ENCODE measurements around the gene CHMP3. TPM values are rescaled to one million over a fixed set of nuclear protein-coding genes. Genes with fewer than 3 reads are reported as not detected.

Gene CHMP3
- total and polyA plus RNA-seq, 2 donors (not counting 1 experiment from before 2014, with no cell fraction given) = 17.5 to 72.5 TPM

GRCh38 chr2:86608832-86609410, 45.7 kb upstream of the CHMP3 start:
- intact Hi-C loops (cut with micrococcal nuclease) = no loop called here
- H3K27ac Mint-ChIP-seq = no peak overlapping the region
- Histone ChIP-seq H2AFZ (ENCODE audit: insufficient read depth, low read depth, low read length, poor library complexity, severe bottlenecking) (no peak overlapping the region), H3K27ac (ENCODE audit: low read length in 2 of 2) (no peak overlapping the region), H3K4me1 (ENCODE audit: control insufficient read depth in 2 of 2, insufficient read depth in 2 of 2, low read length in 2 of 2) (no peaks in the 10 kb centered on the region), H3K36me3 (replicated peaks in 1 of 2; ENCODE audit: control extremely low read depth in 1 of 2, control insufficient read depth in 1 of 2, extremely low read depth in 1 of 2, insufficient read depth in 2 of 2, low read length in 1 of 2) (peaks cover 8 to 37% of the 10 kb centered on the region in 2 experiments), H4K20me1 (ENCODE audit: control insufficient read depth, insufficient read depth, low read length, poor library complexity, severe bottlenecking) (no peaks in the 10 kb centered on the region), H3K4me3 (ENCODE audit: control extremely low read depth in 1 of 5, extremely low read depth in 1 of 5, insufficient read depth in 1 of 5, low read depth in 2 of 5, low read length in 4 of 5) (no peak overlapping the region), H3K9me3 (ENCODE audit: control extremely low read depth in 1 of 3, control insufficient read depth in 2 of 3, insufficient read depth in 1 of 3, low read length in 2 of 3) (no peaks in the 10 kb centered on the region), H3K9ac (ENCODE audit: low read length) (no peak overlapping the region), H3K79me2 (ENCODE audit: control insufficient read depth, insufficient read depth, low read length) (no peaks in the 10 kb centered on the region), H3K4me2 (replicated peaks; ENCODE audit: low read depth, low read length, poor library complexity, severe bottlenecking) (no peak overlapping the region), H3K27me3 (replicated peaks in 1 of 4; ENCODE audit: control extremely low read depth in 1 of 4, control insufficient read depth in 3 of 4, insufficient read depth in 4 of 4, low read length in 3 of 4) (no peaks in the 10 kb centered on the region)
- H3K4me1 Mint-ChIP-seq = peaks cover 8% of the 10 kb centered on the region
- no peak for TF ChIP-seq EZH2 (IDR thresholded peaks at IDR 0.05; ENCODE audit: borderline replicate concordance, insufficient read depth, low read depth, low read length, poor library complexity, severe bottlenecking)
- no peak for TF ChIP-seq CTCF (IDR thresholded peaks at IDR 0.05)
- H3K9me3 Mint-ChIP-seq (ENCODE audit: insufficient read depth) = no peaks in the 10 kb centered on the region
- H3K27me3 Mint-ChIP-seq = no peaks in the 10 kb centered on the region
- ChIA-PET CTCF (no interaction called here), POLR2A (interaction anchor here (0.7 kb wide), 1 partner anchor 359 kb away, joined by 4 read pairs; no protein-coding TSS in a partner anchor)
- ATAC-seq (ENCODE audit: low read depth) (no peak), DNase-seq (no peak)
- whole genome bisulfite sequencing (ENCODE audit: insufficient coverage) = 100% methylated on average over 1 of the region's 2 CpGs
- H3K4me3 Mint-ChIP-seq = no peak overlapping the region

- ChIA-PET CTCF (no interaction called here), POLR2A (no interaction called here)
- Mint-ChIP-seq H3K4me3 (no peak overlapping the region), H3K4me1 (peaks cover 6% of the 10 kb centered on the region), H3K9me3 (ENCODE audit: insufficient read depth) (no peaks in the 10 kb centered on the region), H3K27me3 (no peaks in the 10 kb centered on the region), H3K27ac (no peak overlapping the region)
- Histone ChIP-seq H3K9me3 (ENCODE audit: control extremely low read depth in 1 of 3, control insufficient read depth in 2 of 3, insufficient read depth in 1 of 3, low read length in 2 of 3) (peaks cover 0 to 1% (median 0%) of the 10 kb centered on the region in 3 donors), H3K9ac (ENCODE audit: low read length) (no peak overlapping the region), H3K4me1 (ENCODE audit: control insufficient read depth in 2 of 2, insufficient read depth in 2 of 2, low read length in 2 of 2) (no peaks in the 10 kb centered on the region), H3K27ac (ENCODE audit: low read length in 2 of 2) (no peak overlapping the region), H4K20me1 (ENCODE audit: control insufficient read depth, insufficient read depth, low read length, poor library complexity, severe bottlenecking) (no peaks in the 10 kb centered on the region), H3K27me3 (replicated peaks in 1 of 4; ENCODE audit: control extremely low read depth in 1 of 4, control insufficient read depth in 3 of 4, insufficient read depth in 4 of 4, low read length in 3 of 4) (no peaks in the 10 kb centered on the region), H3K4me3 (ENCODE audit: control extremely low read depth in 1 of 5, extremely low read depth in 1 of 5, insufficient read depth in 1 of 5, low read depth in 2 of 5, low read length in 4 of 5) (no peak overlapping the region), H3K79me2 (ENCODE audit: control insufficient read depth, insufficient read depth, low read length) (no peaks in the 10 kb centered on the region), H3K36me3 (replicated peaks in 1 of 2; ENCODE audit: control extremely low read depth in 1 of 2, control insufficient read depth in 1 of 2, extremely low read depth in 1 of 2, insufficient read depth in 2 of 2, low read length in 1 of 2) (peaks cover 9 to 17% of the 10 kb centered on the region in 2 experiments), H2AFZ (ENCODE audit: insufficient read depth, low read depth, low read length, poor library complexity, severe bottlenecking) (no peak overlapping the region), H3K4me2 (replicated peaks; ENCODE audit: low read depth, low read length, poor library complexity, severe bottlenecking) (no peak overlapping the region)
- ATAC-seq (ENCODE audit: low read depth) (no peak), DNase-seq (no peak)
- WGBS (ENCODE audit: insufficient coverage) = 100% methylated on average over 2 of the region's 4 CpGs
- intact Hi-C loops (cut with micrococcal nuclease) = no loop called here
- TF ChIP-seq CTCF (IDR thresholded peaks at IDR 0.05) (no peak), EZH2 (IDR thresholded peaks at IDR 0.05; ENCODE audit: borderline replicate concordance, insufficient read depth, low read depth, low read length, poor library complexity, severe bottlenecking) (no peak)
Measured at GRCh38 chr2:86603905-86604304, 40.7 kb upstream of the CHMP3 start.

Data from B cell (primary cell).